OCI-LY7 (cell line): Measurements from ENCODE around the gene OGDHL. TPM values are rescaled to one million over a fixed set of nuclear protein-coding genes. Genes with fewer than 3 reads are reported as not detected.

Experiments
- BruUV-seq: library from RNA; stranded (reverse); fragments of 400-500 nt; replicated peaks from 2 replicates; lab custom pipeline; 2021; lab: Mats Ljungman, UMichigan
- CTCF ChIA-PET: fragments of 300-600 bp; sonication (Branson Sonifier 250); formaldehyde crosslinking; loops from one replicate; lab custom pipeline; 2022; ENCODE audit warnings: antibody characterized with exemption; ENCODE audit not compliant: unreplicated experiment; lab: Charles Lee
- POLR2A ChIA-PET: fragments of 300-600 bp; sonication (Branson Sonifier 250); formaldehyde crosslinking; loops from one replicate; lab custom pipeline; 2022; ENCODE audit warnings: antibody characterized with exemption; lab: Charles Lee
- DNase-seq: peaks from one replicate; pipeline ENCODE4 v3.0.0-alpha.2; 2015; ENCODE audit warnings: low spot score
- H2AFZ ChIP-seq: fragments of 200-600 bp; sonication (generic), shearing (Covaris generic); 2 replicates; pipeline ENCODE4 v1.6.1; 2014; ENCODE audit warnings: mild to moderate bottlenecking, antibody characterized with exemption, low read length, moderate library complexity
- H3K27ac ChIP-seq: fragments of 200-600 bp; sonication (generic); 2 replicates; pipeline ENCODE4 v1.5.1; 2014; ENCODE audit warnings: mixed run types, low read depth, mild to moderate bottlenecking, moderate library complexity, low read length, inconsistent platforms; ENCODE audit not compliant: poor library complexity, severe bottlenecking
- H3K36me3 ChIP-seq: fragments of 200-600 bp; sonication (generic); 2 replicates; pipeline ENCODE4 v1.6.1; 2014; ENCODE audit warnings: mild to moderate bottlenecking, antibody characterized with exemption, low read length, moderate library complexity, mixed read lengths; ENCODE audit not compliant: insufficient read depth
- H3K4me1 ChIP-seq: fragments of 200-600 bp; sonication (generic); 2 replicates; pipeline ENCODE4 v1.5.1; 2014; ENCODE audit warnings: mild to moderate bottlenecking, low read length; ENCODE audit not compliant: insufficient read depth, poor library complexity, severe bottlenecking
- H3K4me2 ChIP-seq: fragments of 200-600 bp; sonication (generic); 2 replicates; pipeline ENCODE4 v1.6.1; 2014; ENCODE audit warnings: mild to moderate bottlenecking, low read length
- H3K4me3 ChIP-seq: fragments of 200-600 bp; sonication (generic); 2 replicates; pipeline ENCODE4 v1.5.1; 2014; ENCODE audit warnings: mild to moderate bottlenecking, low read depth, low read length; ENCODE audit not compliant: poor library complexity, severe bottlenecking
- H3K79me2 ChIP-seq: fragments of 200-600 bp; sonication (generic); 2 replicates; pipeline ENCODE4 v1.6.1; 2016; ENCODE audit warnings: low read depth, mild to moderate bottlenecking, low read length, moderate library complexity, mixed read lengths; ENCODE audit not compliant: insufficient read depth
- H3K9me2 ChIP-seq: fragments of 200-600 bp; sonication (generic); 2 replicates; pipeline ENCODE4 v1.6.1; 2016; ENCODE audit warnings: mild to moderate bottlenecking, low read length, mixed read lengths; ENCODE audit not compliant: insufficient read depth
- H3K9me3 ChIP-seq: fragments of 200-600 bp; sonication (generic); 2 replicates; pipeline ENCODE4 v1.6.1; 2014; ENCODE audit warnings: mild to moderate bottlenecking, mixed run types, low read length, mixed read lengths
- H4K20me1 ChIP-seq: fragments of 200-600 bp; sonication (generic); 2 replicates; pipeline ENCODE4 v1.6.1; 2014; ENCODE audit warnings: mild to moderate bottlenecking, antibody characterized with exemption, low read length, moderate library complexity, mixed read lengths; ENCODE audit not compliant: insufficient read depth
- EZH2phosphoT487 ChIP-seq: fragments of 200-600 bp; sonication (generic); IDR thresholded peaks from 2 replicates; pipeline ENCODE4 v1.6.1; 2018; ENCODE audit warnings: low read depth, borderline replicate concordance, mild to moderate bottlenecking, mixed run types, antibody characterized with exemption, low read length, moderate library complexity, mixed read lengths
- intact Hi-C: fragments of 100-400 bp; cut with micrococcal nuclease; formaldehyde crosslinking; loops from one replicate; pipeline ENCODE4 v1.10.0; 2022; ENCODE audit not compliant: unreplicated experiment
- total RNA-seq, 2 experiments: library from RNA; depleted of rRNA in 1 of 2; stranded (reverse); fragments of >200 nt in 1 of 2; shearing (Covaris generic) in 1 of 2; gene quantifications; 2 replicates each; pipeline ENCODE4 v1.2.3, GENCODE V29; 2014 to 2022
- TF ChIP-seq, protein P1 (sequence below): fragments of 200-600 bp; sonication (generic); conservative IDR thresholded peaks from 2 replicates; pipeline ENCODE4 v1.5.1; 2014; ENCODE audit warnings: mild to moderate bottlenecking, antibody characterized with exemption, low read length, moderate library complexity, mixed read lengths

Gene OGDHL
- total RNA-seq, 2 experiments from 2014 or later, result 0.23 TPM; not detected in 1

- no peak for TF ChIP-seq EZH2phosphoT487
- TF ChIP-seq, protein P1, sequence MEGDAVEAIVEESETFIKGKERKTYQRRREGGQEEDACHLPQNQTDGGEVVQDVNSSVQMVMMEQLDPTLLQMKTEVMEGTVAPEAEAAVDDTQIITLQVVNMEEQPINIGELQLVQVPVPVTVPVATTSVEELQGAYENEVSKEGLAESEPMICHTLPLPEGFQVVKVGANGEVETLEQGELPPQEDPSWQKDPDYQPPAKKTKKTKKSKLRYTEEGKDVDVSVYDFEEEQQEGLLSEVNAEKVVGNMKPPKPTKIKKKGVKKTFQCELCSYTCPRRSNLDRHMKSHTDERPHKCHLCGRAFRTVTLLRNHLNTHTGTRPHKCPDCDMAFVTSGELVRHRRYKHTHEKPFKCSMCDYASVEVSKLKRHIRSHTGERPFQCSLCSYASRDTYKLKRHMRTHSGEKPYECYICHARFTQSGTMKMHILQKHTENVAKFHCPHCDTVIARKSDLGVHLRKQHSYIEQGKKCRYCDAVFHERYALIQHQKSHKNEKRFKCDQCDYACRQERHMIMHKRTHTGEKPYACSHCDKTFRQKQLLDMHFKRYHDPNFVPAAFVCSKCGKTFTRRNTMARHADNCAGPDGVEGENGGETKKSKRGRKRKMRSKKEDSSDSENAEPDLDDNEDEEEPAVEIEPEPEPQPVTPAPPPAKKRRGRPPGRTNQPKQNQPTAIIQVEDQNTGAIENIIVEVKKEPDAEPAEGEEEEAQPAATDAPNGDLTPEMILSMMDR, result no peak
- no peak overlapping the region for H2AFZ ChIP-seq
- H3K36me3 ChIP-seq, result no peaks in the 10 kb centered on the region
- no peaks in the 10 kb centered on the region for H3K9me2 ChIP-seq
- H3K4me1 ChIP-seq, result no peaks in the 10 kb centered on the region
- no peaks in the 10 kb centered on the region for H4K20me1 ChIP-seq
- H3K4me2 ChIP-seq, result no peak overlapping the region
- ChIA-PET CTCF (no interaction called here), POLR2A (no interaction called here)
- intact Hi-C loops, result no loop called here
- DNase-seq, result no peak
- no peak overlapping the region for H3K4me3 ChIP-seq
- no peaks in the 10 kb centered on the region for H3K9me3 ChIP-seq
- no TSS peak for BruUV-seq
- H3K27ac ChIP-seq, result no peak overlapping the region
- H3K79me2 ChIP-seq, result no peaks in the 10 kb centered on the region
Observed at GRCh38 chr10:49686651-49687050, 75.5 kb downstream of the OGDHL start.

Other genes with a start within 250 kb of the OGDHL start
- 7.8 and 8.8 TPM in 2 replicates for gene ERCC6, start 223.2 kb downstream of the OGDHL start, total RNA-seq (2014; rRNA removed; shearing (Covaris generic))
- 21.9 and 25.7 TPM in 2 replicates for gene ERCC6, start 223.2 kb downstream of the OGDHL start, total RNA-seq (2022)
- not detected in 2 replicates for gene SLC18A3, start 152.0 kb downstream of the OGDHL start, total RNA-seq (2014; rRNA removed; shearing (Covaris generic))
- gene SLC18A3, start 152.0 kb downstream of the OGDHL start, total RNA-seq (2022), result not detected in 2 replicates
- not detected in 2 replicates for gene CHAT, start 148.3 kb downstream of the OGDHL start, total RNA-seq (2014; rRNA removed; shearing (Covaris generic))
- not detected in 2 replicates for gene CHAT, start 148.3 kb downstream of the OGDHL start, total RNA-seq (2022)
- gene C10orf53, start 82.7 kb downstream of the OGDHL start, total RNA-seq (2014; rRNA removed; shearing (Covaris generic)), result not detected in 2 replicates
- not detected in 2 replicates for gene C10orf53, start 82.7 kb downstream of the OGDHL start, total RNA-seq (2022)
- 34.9 and 40.5 TPM in 2 replicates for gene PARG, start 179.7 kb upstream of the OGDHL start, total RNA-seq (2014; rRNA removed; shearing (Covaris generic))
- 46.9 and 52.5 TPM in 2 replicates for gene PARG, start 179.7 kb upstream of the OGDHL start, total RNA-seq (2022)
- gene TIMM23B, start 179.7 kb upstream of the OGDHL start, total RNA-seq (2014; rRNA removed; shearing (Covaris generic)), result 24.8 and 25.4 TPM in 2 replicates
- gene TIMM23B, start 179.7 kb upstream of the OGDHL start, total RNA-seq (2022), result 29.1 and 31.4 TPM in 2 replicates
- 13.0 and 15.9 TPM in 2 replicates for gene AGAP6, start 226.1 kb upstream of the OGDHL start, total RNA-seq (2014; rRNA removed; shearing (Covaris generic))
- gene AGAP6, start 226.1 kb upstream of the OGDHL start, total RNA-seq (2022), result 16.1 and 17.1 TPM in 2 replicates